Uterine smooth muscle cell (primary cell): ENCODE measurements around the gene TMEM81. TPM values are rescaled to one million over a fixed set of nuclear protein-coding genes. Genes with fewer than 3 reads are reported as not detected.

Experiments used
- total RNA-seq: library from RNA; depleted of rRNA; stranded (reverse); fragments of >200 nt; gene quantifications from 2 replicates; pipeline ENCODE4 v1.2.3, GENCODE V29; 2014

The TMEM81 gene
- 1.1 and 1.2 TPM in 2 replicates for total RNA-seq

GRCh38 chr1:205084360-205084759 lies at the start of gene TMEM81:
Gene TMEM81 (minus strand): TSS chr1:205084460. CDS start chr1:205084320, 140 bp downstream.

DNA sequence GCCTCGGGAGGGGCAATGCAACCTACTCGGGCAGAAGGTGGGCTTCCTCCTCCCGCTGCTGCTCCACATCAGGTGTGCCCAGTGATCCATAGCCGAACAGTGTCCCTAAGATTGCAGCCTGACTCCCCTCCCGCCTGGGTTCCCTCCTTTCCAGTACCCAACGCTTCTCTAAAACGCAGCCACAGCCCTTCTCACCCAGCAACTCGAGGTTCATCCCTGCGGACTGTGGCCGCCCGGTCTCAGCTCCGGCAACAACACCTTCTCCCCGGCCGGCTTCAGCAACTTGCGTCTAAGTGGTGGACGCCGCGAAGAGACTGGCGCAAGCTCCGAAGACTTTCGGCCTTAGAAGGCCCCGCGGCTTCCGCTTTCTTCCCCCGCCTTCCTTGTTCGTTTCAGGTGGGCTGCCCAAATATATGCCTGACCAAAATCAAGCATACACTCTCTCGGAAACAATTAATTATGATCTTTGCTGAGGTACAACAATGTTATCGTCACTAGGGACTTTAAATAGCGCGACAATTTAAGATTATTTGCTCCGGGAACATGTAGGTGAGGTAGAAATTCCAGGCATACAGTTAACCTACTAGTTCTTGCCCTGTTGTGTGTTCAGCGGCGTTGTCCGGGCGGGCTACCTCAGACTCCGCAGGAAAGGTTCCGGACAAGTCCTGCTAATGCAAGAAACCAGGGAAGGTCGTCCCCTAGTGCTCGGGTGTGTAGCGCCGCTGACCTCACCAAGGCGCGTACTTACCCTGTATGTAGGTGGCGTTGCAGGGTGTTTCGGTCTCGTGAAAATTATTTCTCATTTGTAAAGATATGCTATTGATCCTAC lies 37.6 kb upstream of the TMEM81 start, which contains the start of gene RBBP5:
TSS of gene RBBP5 (minus strand) at position 319 of the 829 bp plus-strand sequence. CDS start at position 214, 105 bp downstream.

GRCh38 chr1:205042911-205043806 lies 41.1 kb downstream of the TMEM81 start, which contains the start of gene CNTN2:
Gene CNTN2 (plus strand): TSS chr1:205043212. CDS start chr1:205053186, 9,974 bp downstream.

Other genes with a start within 250 kb of the TMEM81 start
- 32.6 and 53.6 TPM in 2 replicates for gene NFASC, start 213.6 kb downstream of the TMEM81 start, total RNA-seq
- 0.12 TPM in 1 of 2 replicates, not detected in the other for gene CNTN2, start 41.2 kb downstream of the TMEM81 start, total RNA-seq
- 23.6 and 26.9 TPM in 2 replicates for gene RBBP5, start 37.5 kb upstream of the TMEM81 start, total RNA-seq
- gene DSTYK, start 127.2 kb upstream of the TMEM81 start, total RNA-seq, result 18.9 and 25.0 TPM in 2 replicates
- gene TMCC2, start 143.5 kb upstream of the TMEM81 start, total RNA-seq, result 3.2 and 4.7 TPM in 2 replicates
- gene NUAK2, start 237.3 kb upstream of the TMEM81 start, total RNA-seq, result 1.00 and 2.2 TPM in 2 replicates